NT2/D1 (cell line): ENCODE data around the gene ENDOV.
"Not testable (repeated sequence)": the region's sequence is repeated elsewhere in the genome, so short reads cannot be mapped to it uniquely, and the experiment has no call there.

Experiments
- DNase-seq: peaks from one replicate; pipeline ENCODE4 v3.0.0-alpha.2; 2011; ENCODE audit warnings: low read depth, low spot score
- H3K27me3 ChIP-seq: 2 replicates; pipeline ENCODE4 v1.6.0; 2011; ENCODE audit warnings: mild to moderate bottlenecking; ENCODE audit not compliant: insufficient read length, insufficient read depth
- H3K36me3 ChIP-seq: 2 replicates; pipeline ENCODE4 v1.6.1; 2011; ENCODE audit warnings: mild to moderate bottlenecking, low read length, mixed read lengths; ENCODE audit not compliant: insufficient read depth, insufficient read length
- H3K4me1 ChIP-seq: 2 replicates; pipeline ENCODE4 v1.5.1; 2011; ENCODE audit not compliant: insufficient read depth, insufficient read length
- H3K4me3 ChIP-seq: 2 replicates; pipeline ENCODE4 v1.5.1; 2011; ENCODE audit warnings: low read depth; ENCODE audit not compliant: insufficient read length
- H3K9ac ChIP-seq: 2 replicates; pipeline ENCODE4 v1.6.0; 2011; ENCODE audit warnings: low read depth; ENCODE audit not compliant: insufficient read length
- H3K9me3 ChIP-seq: 2 replicates; pipeline ENCODE4 v1.5.1; 2011; ENCODE audit warnings: mild to moderate bottlenecking, low read length; ENCODE audit not compliant: insufficient read depth
- SUZ12 ChIP-seq: IDR thresholded peaks from 2 replicates; pipeline ENCODE4 v1.6.1; 2011; ENCODE audit not compliant: insufficient read length, insufficient read depth; ENCODE audit errors: extremely low read depth
- YY1 ChIP-seq: IDR thresholded peaks from 2 replicates; pipeline ENCODE4 v1.6.1; 2011; ENCODE audit not compliant: insufficient read length, insufficient read depth
- ZNF274 ChIP-seq: IDR thresholded peaks from 2 replicates; pipeline ENCODE4 v1.6.1; 2011; ENCODE audit warnings: mild to moderate bottlenecking, low read depth, low read length

The ENDOV gene

DNA sequence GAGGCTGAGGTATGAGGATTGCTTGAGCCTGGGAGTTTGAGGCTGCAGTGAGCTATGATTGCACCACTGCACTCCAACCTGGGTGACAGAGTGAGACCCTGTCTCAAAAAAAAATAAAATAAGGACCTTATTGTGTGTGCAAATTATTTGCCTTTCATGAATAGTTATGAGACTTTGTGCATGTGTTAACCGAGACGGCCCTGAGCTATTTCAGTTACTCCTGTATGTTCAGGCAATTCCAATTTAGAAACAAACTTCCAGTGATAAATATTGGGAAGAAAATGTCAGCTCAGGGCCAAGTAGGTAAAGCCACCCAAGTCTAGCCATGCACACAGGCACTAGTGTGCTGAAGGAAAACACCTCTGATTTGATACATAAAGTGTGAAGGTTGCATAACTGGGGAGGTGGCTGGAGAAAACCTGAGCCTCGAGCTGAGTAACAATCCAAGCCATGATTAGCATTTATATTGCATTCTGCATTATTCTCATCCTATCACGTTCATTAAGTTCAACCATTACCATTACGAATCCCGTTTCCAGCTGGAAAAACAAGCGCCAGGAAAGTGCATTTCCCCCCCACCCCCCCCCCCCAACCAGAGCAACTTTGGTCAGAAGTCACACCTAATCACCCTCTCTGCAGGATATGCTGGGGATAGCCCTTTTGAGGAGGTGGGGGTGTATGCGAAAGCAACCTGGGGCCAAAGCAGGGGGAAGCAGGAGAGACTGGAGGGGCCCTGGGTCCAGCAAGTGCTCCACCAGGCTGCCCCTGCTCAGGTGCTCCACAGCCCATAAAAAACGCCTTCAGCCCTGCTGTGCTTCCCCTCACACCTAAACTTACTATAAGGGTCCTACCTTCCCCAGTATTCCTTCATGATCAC is 18.6 kb upstream of the ENDOV start:
- no peaks in the 10 kb centered on the region for H3K27me3 ChIP-seq
- no peak for DNase-seq
- TF ChIP-seq ZNF274 (no peak), YY1 (no peak), SUZ12 (no peak)
- H3K4me3 ChIP-seq: no peak overlapping the region
- no peaks in the 10 kb centered on the region for H3K9me3 ChIP-seq
- H3K9ac ChIP-seq: no peak overlapping the region
- H3K4me1 ChIP-seq: peaks cover 18% of the 10 kb centered on the region
- peaks cover 33% of the 10 kb centered on the region for H3K36me3 ChIP-seq

DNA sequence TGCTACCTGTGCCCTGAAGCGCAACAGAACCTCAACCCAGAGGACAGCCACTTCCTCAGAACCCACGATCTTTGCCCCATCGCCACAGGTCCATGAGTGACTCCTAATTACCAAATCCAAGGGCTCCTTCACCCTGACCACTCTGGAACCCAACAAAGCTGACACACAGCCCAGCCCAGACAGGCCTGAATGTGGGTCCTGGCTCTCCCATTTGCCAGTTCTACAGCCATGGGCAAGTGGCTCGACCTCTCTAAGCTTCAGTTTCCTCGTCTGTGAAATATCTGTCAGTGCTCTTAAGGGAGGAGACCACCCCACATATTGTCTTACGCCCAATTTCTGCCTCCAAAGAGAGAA is 18.0 kb upstream of the ENDOV start:
- no peaks in the 10 kb centered on the region for H3K9me3 ChIP-seq
- H3K27me3 ChIP-seq: no peaks in the 10 kb centered on the region
- DNase-seq: no peak
- H3K4me3 ChIP-seq: no peak overlapping the region
- H3K36me3 ChIP-seq: peaks cover 29% of the 10 kb centered on the region
- H3K9ac ChIP-seq: no peak overlapping the region
- TF ChIP-seq SUZ12 (no peak), ZNF274 (no peak), YY1 (no peak)
- peaks cover 18% of the 10 kb centered on the region for H3K4me1 ChIP-seq

DNA sequence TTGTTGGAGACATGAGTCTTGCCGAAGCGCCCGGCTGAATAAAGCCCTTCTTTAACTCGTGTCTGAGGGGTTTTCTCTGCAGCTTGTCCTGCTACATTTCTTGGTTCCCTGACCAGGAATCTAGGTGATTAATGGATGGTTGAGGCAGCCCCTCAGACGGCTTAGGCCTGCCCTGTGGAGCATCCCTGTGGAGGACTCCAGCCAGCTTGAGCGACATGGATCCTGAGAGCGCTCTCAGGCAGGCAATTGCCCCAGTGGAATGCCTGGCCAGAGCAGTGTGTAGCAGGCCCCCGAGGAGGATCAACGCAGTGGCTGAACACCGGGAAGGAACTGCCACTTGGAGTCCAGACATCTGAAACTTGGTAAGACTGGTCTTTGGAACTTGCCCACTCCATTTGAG is 17.3 kb upstream of the ENDOV start:
- H3K27me3 ChIP-seq: no peaks in the 10 kb centered on the region
- no peaks in the 10 kb centered on the region for H3K9me3 ChIP-seq
- H3K36me3 ChIP-seq: peaks cover 26% of the 10 kb centered on the region
- peaks cover 18% of the 10 kb centered on the region for H3K4me1 ChIP-seq
- no peak for TF ChIP-seq SUZ12
- TF ChIP-seq YY1: no peak
- TF ChIP-seq ZNF274: no peak
- H3K4me3 ChIP-seq: no peak overlapping the region
- H3K9ac ChIP-seq: no peak overlapping the region
- DNase-seq: no peak

DNA sequence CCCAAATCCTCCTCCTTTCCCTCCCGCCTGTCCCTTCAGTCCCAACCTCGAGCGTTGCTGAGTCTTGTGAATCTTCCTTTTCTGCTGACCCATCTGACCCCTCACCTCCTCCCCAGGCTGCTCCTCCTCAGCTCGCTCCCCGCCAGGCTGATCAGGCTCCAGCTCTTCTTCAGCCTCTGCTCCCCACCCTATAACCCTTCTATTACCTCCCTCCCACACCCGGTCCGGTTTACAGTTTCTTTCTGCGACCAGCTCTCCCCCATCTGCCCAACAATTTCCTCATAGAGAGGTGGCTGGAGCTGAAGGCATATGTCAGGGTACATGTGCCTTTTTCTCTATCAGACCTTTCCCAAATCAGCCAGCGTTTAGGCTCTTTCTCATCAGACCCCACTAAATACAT is 13.9 kb upstream of the ENDOV start:
- not testable (repeated sequence) for H3K36me3 ChIP-seq

DNA sequence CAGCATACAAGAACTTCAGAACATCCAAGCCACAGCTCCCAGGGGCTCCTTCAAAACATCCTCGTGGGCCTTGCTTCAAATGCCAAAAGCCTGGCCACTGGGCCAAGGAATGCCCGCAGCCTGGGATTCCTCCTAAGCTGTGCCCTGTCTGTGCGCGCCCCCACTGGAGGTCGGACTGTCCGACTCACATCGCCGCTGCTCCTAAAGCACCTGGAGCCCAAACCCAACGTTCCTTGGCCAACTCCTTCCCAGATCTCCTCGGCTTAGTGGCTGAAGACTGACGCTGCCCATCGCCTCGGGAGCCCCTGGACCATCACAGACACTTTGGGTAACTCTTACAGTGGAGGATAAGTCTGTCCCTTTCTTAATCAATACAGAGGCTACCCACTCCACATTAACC is 12.9 kb upstream of the ENDOV start:
- H3K36me3 ChIP-seq, H3K27me3 ChIP-seq, H3K9me3 ChIP-seq, H3K4me3 ChIP-seq, H3K9ac ChIP-seq, DNase-seq, H3K4me1 ChIP-seq: not testable (repeated sequence)

More for the DNA sequence above, 13.9 kb upstream of the ENDOV start:
- not testable (repeated sequence) for H3K9ac ChIP-seq, DNase-seq, H3K4me1 ChIP-seq, H3K27me3 ChIP-seq, H3K4me3 ChIP-seq, H3K9me3 ChIP-seq

DNA sequence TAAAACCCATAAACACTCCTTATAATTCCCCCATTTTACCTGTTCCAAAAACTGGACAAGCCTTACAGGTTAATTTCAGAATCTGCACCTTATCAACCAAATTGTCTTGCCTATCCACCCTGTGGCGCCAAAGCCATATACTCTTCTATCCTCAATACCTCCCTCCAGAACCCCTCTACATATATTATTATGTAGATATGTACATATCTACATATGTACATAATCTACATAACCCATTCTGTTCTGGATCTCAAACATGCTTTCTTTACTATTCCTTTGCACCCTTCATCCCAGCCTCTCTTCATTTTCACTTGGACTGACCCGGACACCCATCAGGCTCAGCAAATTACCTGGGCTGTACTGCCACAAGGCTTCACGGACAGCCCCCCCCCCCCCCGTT is 12.0 kb upstream of the ENDOV start:
- Histone ChIP-seq H3K36me3 (no peaks in the 10 kb centered on the region), H3K4me1 (no peaks in the 10 kb centered on the region), H3K9me3 (no peaks in the 10 kb centered on the region), H3K27me3 (no peaks in the 10 kb centered on the region), H3K9ac (no peak overlapping the region), H3K4me3 (no peak overlapping the region)
- TF ChIP-seq ZNF274 (no peak), SUZ12 (no peak), YY1 (no peak)
- no peak for DNase-seq

DNA sequence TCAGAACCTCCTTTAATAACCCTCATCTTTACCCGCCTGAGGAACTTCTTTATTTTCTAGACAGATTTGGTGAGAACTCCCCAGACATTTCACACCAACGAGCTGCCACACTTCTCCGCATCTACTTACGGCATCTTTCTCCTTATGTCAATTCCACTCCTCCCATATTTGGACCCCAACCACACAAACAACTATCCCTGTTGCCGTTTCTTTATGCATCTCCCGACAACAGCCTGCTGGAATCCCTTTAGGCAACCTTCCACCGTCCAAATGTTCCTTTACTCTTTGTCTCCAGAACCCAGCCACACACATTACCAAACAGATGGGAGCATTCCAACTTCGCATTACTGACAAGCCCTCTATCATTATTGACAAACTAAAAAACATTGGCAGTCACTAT is 8.8 kb upstream of the ENDOV start:
- Histone ChIP-seq H3K4me1 (no peaks in the 10 kb centered on the region), H3K9ac (no peak overlapping the region), H3K36me3 (no peaks in the 10 kb centered on the region), H3K4me3 (no peak overlapping the region), H3K27me3 (no peaks in the 10 kb centered on the region), H3K9me3 (no peaks in the 10 kb centered on the region)
- no peak for DNase-seq
- TF ChIP-seq YY1 (no peak), SUZ12 (no peak), ZNF274 (no peak)

DNA sequence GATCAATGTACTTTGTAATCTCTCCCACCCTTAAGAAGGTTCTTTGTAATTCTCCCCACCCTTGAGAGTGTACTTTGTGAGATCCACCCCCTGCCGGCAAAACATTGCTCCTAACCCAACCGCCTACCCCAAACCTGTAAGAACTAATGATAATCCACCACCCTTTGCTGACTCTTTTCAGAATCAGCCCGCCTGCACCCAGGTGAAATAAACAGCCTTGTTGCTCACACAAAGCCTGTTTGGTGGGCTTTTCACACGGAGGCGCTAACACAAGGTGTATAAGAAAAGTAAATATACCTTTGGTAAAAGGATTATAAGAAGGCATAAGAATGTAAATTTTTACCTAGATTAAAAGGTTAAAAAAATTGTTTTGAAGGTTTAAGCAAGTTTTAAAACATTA is 7.0 kb upstream of the ENDOV start:
- DNase-seq, H3K36me3 ChIP-seq, H3K4me3 ChIP-seq, H3K27me3 ChIP-seq, H3K9ac ChIP-seq, H3K4me1 ChIP-seq, H3K9me3 ChIP-seq: not testable (repeated sequence)
